Erythroblast (primary cell): Measurements from ENCODE around the gene VRK3.

Source experiments
- GATA1 ChIP-seq: IDR thresholded peaks from 2 replicates; pipeline ENCODE4 v1.6.1; 2011; ENCODE audit warnings: low read depth, mild to moderate bottlenecking, control low read depth, low read length, moderate library complexity
- POLR2A ChIP-seq: IDR thresholded peaks from 2 replicates; pipeline ENCODE4 v1.6.1; 2011; ENCODE audit warnings: mild to moderate bottlenecking, low read length

- TF ChIP-seq POLR2A (no peak), GATA1 (no peak)
These were observed 72.7 kb downstream of the VRK3 start for GRCh38 chr19:49952479-49952836.
